Gastroesophageal sphincter (tissue), 4 donors: ENCODE results near the gene TMEM79. TPM values are rescaled to one million over a fixed set of nuclear protein-coding genes. Genes with fewer than 3 reads are reported as not detected.

ENCODE experiments used
- ATAC-seq: fragments of 150-250 bp; one replicate; pipeline ENCODE4 v1.9.1; 2016; ENCODE audit warnings: mild to moderate bottlenecking, moderate library complexity
- H3K27ac ChIP-seq, 4 donors: fragments of 200-600 bp; sonication (generic) in 3 of 4; 1 replicate in 3 of 4; 2 replicates in 1 of 4; pipeline ENCODE4 v1.5.1; 2016 to 2019
- H3K27me3 ChIP-seq: fragments of 200-600 bp; sonication (generic); one replicate; pipeline ENCODE4 v1.5.1; 2019
- H3K36me3 ChIP-seq, 2 donors: fragments of 200-600 bp; sonication (generic); one replicate each; pipeline ENCODE4 v1.5.1; 2019; ENCODE audit warnings: control low read depth in 1 of 2
- H3K4me1 ChIP-seq, 3 donors: fragments of 200-600 bp; sonication (generic); 1 replicate in 2 of 3; 2 replicates in 1 of 3; pipeline ENCODE4 v1.5.1; 2016 to 2019; ENCODE audit warnings: control low read depth in 2 of 3
- H3K4me3 ChIP-seq, 2 donors: fragments of 200-600 bp; sonication (generic); one replicate each; pipeline ENCODE4 v1.5.1; 2019; ENCODE audit warnings: mild to moderate bottlenecking in 1 of 2, moderate library complexity in 1 of 2
- H3K9me3 ChIP-seq, 3 donors: fragments of 200-600 bp; sonication (generic); one replicate each; pipeline ENCODE4 v1.5.1; 2017 to 2019; ENCODE audit warnings: control low read depth in 2 of 3
- EP300 ChIP-seq: sonication (generic); formaldehyde crosslinking; IDR thresholded peaks from one replicate; pipeline ENCODE4 v1.6.1; 2017; ENCODE audit warnings: antibody characterized with exemption, mild to moderate bottlenecking
- POLR2A ChIP-seq, 2 donors: fragments of 450-650 bp; IDR thresholded peaks; one replicate each; pipeline ENCODE4 v1.6.1; 2017; ENCODE audit warnings: antibody characterized with exemption in 2 of 2, mild to moderate bottlenecking in 2 of 2, moderate library complexity in 1 of 2
- POLR2AphosphoS5 ChIP-seq: sonication (generic); formaldehyde crosslinking; IDR thresholded peaks from one replicate; pipeline ENCODE4 v1.6.1; 2017; ENCODE audit warnings: antibody characterized with exemption
- WGBS, 2 donors: methylation state at CpG; one replicate each; pipeline ENCODE4 v1.1.5; 2018; ENCODE audit warnings: low coverage in 1 of 2; 5-methylcytosine and 5-hydroxymethylcytosine counted together
- total RNA-seq, 4 donors: library from RNA; depleted of rRNA; stranded (reverse); fragments of >200 nt; gene quantifications; one replicate each; pipeline ENCODE4 v1.1.0, GENCODE V29; 2016
- TF ChIP-seq, protein P1 (sequence below), 4 experiments: fragments of 200-600 bp in 2 of 4; fragments of 450-650 bp in 2 of 4; sonication (generic) in 1 of 4; IDR thresholded peaks; one replicate each; pipeline ENCODE4 v1.5.1; 2017 to 2019; ENCODE audit warnings: antibody characterized with exemption in 4 of 4, mild to moderate bottlenecking in 2 of 4, moderate library complexity in 2 of 4

Gene TMEM79, protein sequence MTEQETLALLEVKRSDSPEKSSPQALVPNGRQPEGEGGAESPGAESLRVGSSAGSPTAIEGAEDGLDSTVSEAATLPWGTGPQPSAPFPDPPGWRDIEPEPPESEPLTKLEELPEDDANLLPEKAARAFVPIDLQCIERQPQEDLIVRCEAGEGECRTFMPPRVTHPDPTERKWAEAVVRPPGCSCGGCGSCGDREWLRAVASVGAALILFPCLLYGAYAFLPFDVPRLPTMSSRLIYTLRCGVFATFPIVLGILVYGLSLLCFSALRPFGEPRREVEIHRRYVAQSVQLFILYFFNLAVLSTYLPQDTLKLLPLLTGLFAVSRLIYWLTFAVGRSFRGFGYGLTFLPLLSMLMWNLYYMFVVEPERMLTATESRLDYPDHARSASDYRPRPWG
- 1 to 10 TPM; 1.6 to 4.7 (median 3.2) TPM for total RNA-seq

DNA sequence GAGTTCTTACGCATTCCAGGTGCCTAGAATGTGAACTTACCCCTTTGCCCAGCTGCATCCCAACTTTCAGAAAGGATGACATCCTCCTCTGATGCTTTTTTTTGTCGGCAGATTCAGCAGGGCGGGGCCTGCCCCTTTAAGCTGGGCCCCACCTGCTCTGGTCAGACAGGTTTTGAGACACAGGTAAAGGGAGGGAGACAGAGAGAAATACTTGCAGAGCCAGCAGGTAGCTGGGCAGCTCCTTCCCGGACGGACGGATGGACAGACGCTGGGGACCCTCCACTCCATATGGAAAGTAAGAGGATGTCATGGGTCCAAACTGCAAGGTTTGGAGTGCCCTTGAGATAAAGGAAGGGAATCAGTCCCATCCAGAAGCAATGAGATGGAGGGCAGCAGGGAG, at the start of gene TMEM79:
Gene TMEM79 (plus strand): TSS at position 214 of the 400 bp plus-strand sequence. CDS start 902 bp downstream, outside the sequence.
- peaks cover 0 to 31% of the 10 kb centered on the region in 2 donors for H3K36me3 ChIP-seq
- H3K27me3 ChIP-seq = no peaks in the 10 kb centered on the region
- no peaks in the 10 kb centered on the region for H3K9me3 ChIP-seq
- peak within 1 kb of the TSS; percentile 82 to 95 for H3K4me3 ChIP-seq
- H3K27ac ChIP-seq = peak within 1 kb of the TSS; percentile 8 to 91 (median 91)
- H3K4me1 ChIP-seq = peaks cover 4 to 43% (median 17%) of the 10 kb centered on the region in 3 donors
- WGBS, 2 donors = 80 to 100% methylated on average over 2 of the region's 7 CpGs
- ATAC-seq = no peak
- TF ChIP-seq, protein P1, sequence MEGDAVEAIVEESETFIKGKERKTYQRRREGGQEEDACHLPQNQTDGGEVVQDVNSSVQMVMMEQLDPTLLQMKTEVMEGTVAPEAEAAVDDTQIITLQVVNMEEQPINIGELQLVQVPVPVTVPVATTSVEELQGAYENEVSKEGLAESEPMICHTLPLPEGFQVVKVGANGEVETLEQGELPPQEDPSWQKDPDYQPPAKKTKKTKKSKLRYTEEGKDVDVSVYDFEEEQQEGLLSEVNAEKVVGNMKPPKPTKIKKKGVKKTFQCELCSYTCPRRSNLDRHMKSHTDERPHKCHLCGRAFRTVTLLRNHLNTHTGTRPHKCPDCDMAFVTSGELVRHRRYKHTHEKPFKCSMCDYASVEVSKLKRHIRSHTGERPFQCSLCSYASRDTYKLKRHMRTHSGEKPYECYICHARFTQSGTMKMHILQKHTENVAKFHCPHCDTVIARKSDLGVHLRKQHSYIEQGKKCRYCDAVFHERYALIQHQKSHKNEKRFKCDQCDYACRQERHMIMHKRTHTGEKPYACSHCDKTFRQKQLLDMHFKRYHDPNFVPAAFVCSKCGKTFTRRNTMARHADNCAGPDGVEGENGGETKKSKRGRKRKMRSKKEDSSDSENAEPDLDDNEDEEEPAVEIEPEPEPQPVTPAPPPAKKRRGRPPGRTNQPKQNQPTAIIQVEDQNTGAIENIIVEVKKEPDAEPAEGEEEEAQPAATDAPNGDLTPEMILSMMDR (IDR thresholded peaks at IDR 0.05) = no peak
- TF ChIP-seq EP300 = no peak
- no peak for TF ChIP-seq POLR2AphosphoS5
- no peak for TF ChIP-seq POLR2A (IDR thresholded peaks at IDR 0.05)

DNA sequence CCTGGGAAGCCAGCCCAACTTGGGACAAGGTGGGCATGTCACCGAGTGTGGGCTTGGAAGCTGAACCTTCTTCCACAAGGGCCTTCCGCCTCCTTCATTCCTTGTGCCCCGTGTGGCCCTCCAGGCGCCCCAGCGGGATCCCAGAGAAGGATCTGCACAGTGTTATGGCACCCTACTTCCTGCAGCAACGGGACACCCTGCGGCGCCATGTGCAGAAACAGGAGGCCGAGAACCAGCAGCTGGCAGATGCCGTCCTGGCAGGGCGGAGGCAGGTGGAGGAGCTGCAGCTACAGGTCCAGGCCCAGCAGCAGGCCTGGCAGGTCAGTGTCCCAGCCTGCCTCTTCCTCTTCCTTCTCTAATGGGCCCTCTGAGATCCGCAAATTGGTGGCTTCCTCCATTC, 48.0 kb upstream of the TMEM79 start:
- Histone ChIP-seq H3K27ac (no peak overlapping the region), H3K9me3 (no peaks in the 10 kb centered on the region), H3K27me3 (no peaks in the 10 kb centered on the region), H3K4me3 (no peak overlapping the region), H3K36me3 (peaks cover 0 to 91% of the 10 kb centered on the region in 2 donors), H3K4me1 (no peaks in the 10 kb centered on the region)
- TF ChIP-seq, protein P1 (IDR thresholded peaks at IDR 0.05) = no peak
- TF ChIP-seq EP300 (no peak), POLR2A (IDR thresholded peaks at IDR 0.05) (no peak)
- 90 to 100% methylated on average over 1 to 2 of the region's 12 CpGs for WGBS, 2 donors
- no peak for ATAC-seq

DNA sequence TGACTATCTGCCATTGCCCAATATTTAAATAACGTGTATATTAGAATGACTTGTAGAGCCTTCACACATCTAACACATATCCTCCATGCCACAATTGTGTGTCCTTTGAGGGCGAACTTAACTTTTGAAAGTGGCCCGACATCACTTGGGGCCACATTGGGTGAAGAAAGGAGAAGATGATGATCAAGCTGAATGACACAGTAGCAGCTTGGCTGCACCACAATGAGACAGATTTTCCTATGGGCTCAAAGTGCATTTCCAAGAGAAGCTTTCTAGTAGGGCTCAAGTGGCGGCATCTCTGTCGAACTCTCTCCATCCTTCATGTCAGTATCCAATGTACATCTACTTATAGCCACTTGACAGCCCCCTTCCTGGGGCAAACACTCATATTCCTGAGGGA, 45.9 kb upstream of the TMEM79 start:
- H3K4me1 ChIP-seq = no peaks in the 10 kb centered on the region
- no peak for ATAC-seq
- H3K4me3 ChIP-seq = no peak overlapping the region
- H3K27me3 ChIP-seq = no peaks in the 10 kb centered on the region
- peaks cover 0 to 98% of the 10 kb centered on the region in 2 donors for H3K36me3 ChIP-seq
- 93 to 95% methylated on average over 4 to 5 of the region's 5 CpGs for WGBS, 2 donors
- H3K9me3 ChIP-seq = no peaks in the 10 kb centered on the region
- no peak overlapping the region for H3K27ac ChIP-seq
- no peak for TF ChIP-seq POLR2A (IDR thresholded peaks at IDR 0.05)
- TF ChIP-seq, protein P1 (IDR thresholded peaks at IDR 0.05) = no peak
- no peak for TF ChIP-seq EP300
- TF ChIP-seq POLR2AphosphoS5 = no peak

DNA sequence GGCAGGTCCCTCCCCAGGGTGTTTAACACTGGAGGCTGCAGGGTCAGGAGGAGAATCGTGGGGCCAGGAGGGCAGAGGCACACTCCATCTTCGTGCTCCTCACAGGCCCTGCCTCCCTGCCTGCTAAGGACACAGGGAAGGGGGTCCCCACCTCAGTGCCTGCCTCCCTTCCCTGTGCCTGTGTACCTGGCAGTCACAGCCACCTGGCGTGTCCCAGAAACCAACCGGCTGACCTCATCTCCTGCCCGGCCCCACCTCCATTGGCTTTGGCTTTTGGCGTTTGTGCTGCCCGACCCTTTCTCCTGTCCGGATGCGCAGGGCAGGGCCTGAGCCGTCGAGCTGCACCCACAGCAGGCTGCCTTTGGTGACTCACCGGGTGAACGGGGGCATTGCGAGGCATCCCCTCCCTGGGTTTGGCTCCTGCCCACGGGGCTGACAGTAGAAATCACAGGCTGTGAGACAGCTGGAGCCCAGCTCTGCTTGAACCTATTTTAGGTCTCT, 42.8 kb upstream of the TMEM79 start:
- peaks cover 0 to 73% of the 10 kb centered on the region in 2 donors for H3K36me3 ChIP-seq
- H3K27ac ChIP-seq = no peak overlapping the region
- TF ChIP-seq, protein P1 (IDR thresholded peaks at IDR 0.05) = no peak
- TF ChIP-seq POLR2A (IDR thresholded peaks at IDR 0.05) = no peak
- TF ChIP-seq POLR2AphosphoS5 = no peak
- no peak for TF ChIP-seq EP300
- no peaks in the 10 kb centered on the region for H3K9me3 ChIP-seq
- 70% methylated on average over 2 of the region's 15 CpGs; no CpG with 5 or more reads in 1 of the 2 donors for WGBS, 2 donors
- H3K27me3 ChIP-seq = peaks cover 29% of the 10 kb centered on the region
- H3K4me1 ChIP-seq = peaks cover 0 to 14% (median 9%) of the 10 kb centered on the region in 3 donors
- no peak for ATAC-seq
- H3K4me3 ChIP-seq = no peak overlapping the region
